Skeletal muscle satellite cell (primary cell): ENCODE measurements around the gene HELT.

Experiments
- H3K27me3 ChIP-seq: 2 replicates; pipeline ENCODE4 v1.7.0; 2013; ENCODE audit warnings: low read length; ENCODE audit not compliant: control insufficient read depth, insufficient read depth
- H3K36me3 ChIP-seq: 2 replicates; pipeline ENCODE4 v1.7.0; 2013; ENCODE audit warnings: mild to moderate bottlenecking, control low read depth, low read length; ENCODE audit not compliant: insufficient read depth
- H3K4me1 ChIP-seq: 2 replicates; pipeline ENCODE4 v1.7.0; 2013; ENCODE audit warnings: low read length; ENCODE audit not compliant: control insufficient read depth, insufficient read depth
- H3K4me2 ChIP-seq: 2 replicates; pipeline ENCODE4 v1.7.0; 2013; ENCODE audit warnings: mild to moderate bottlenecking, low read length
- H3K4me3 ChIP-seq: 2 replicates; pipeline ENCODE4 v1.7.0; 2013; ENCODE audit warnings: low read length
- H3K9ac ChIP-seq: 2 replicates; pipeline ENCODE4 v1.7.0; 2013; ENCODE audit warnings: mild to moderate bottlenecking, low read depth, low read length, moderate library complexity
- H3K9me3 ChIP-seq: replicated peaks from 2 replicates; pipeline ENCODE4 v1.7.0; 2013; ENCODE audit warnings: mild to moderate bottlenecking, control low read depth, low read length

The HELT gene

DNA sequence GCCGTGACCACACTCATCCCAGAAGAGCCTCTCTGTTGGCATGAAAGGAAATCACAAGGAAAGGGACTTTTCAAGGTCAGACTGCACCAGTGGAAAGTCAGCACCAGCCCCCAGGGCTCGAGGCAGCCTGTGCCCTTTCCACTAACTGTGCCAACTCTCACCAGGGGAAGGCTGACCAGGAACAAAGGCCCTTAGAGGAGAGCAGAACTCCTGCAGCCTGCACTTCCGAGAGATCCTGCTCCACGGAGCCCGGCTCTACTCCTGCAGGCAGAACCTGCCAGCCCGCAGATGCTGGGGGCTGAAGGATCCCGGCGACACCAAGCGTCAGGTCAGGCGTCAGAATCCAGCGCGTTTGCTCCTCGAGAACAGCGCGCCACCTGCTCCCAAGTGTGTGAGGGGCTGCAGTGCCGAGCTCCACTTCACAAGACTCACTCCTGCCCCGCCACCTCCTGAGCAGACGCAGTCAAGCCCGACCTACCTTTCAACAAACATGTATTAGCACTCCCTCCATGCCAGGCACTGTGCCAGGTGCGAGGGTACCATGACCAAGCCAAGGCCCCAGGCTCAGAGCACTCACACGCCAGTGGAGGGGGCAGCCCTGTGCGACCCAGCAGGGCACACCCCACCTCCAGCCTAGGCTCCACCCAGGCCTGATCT lies 13.6 kb upstream of the HELT start:
- H3K36me3 ChIP-seq: no peaks in the 10 kb centered on the region
- peaks cover 5% of the 10 kb centered on the region for H3K4me1 ChIP-seq
- peak overlapping the region; percentile 31 for H3K4me3 ChIP-seq
- no peaks in the 10 kb centered on the region for H3K9me3 ChIP-seq
- peak overlapping the region; percentile 74 for H3K4me2 ChIP-seq
- peaks cover 52% of the 10 kb centered on the region for H3K27me3 ChIP-seq
- no peak overlapping the region for H3K9ac ChIP-seq

DNA sequence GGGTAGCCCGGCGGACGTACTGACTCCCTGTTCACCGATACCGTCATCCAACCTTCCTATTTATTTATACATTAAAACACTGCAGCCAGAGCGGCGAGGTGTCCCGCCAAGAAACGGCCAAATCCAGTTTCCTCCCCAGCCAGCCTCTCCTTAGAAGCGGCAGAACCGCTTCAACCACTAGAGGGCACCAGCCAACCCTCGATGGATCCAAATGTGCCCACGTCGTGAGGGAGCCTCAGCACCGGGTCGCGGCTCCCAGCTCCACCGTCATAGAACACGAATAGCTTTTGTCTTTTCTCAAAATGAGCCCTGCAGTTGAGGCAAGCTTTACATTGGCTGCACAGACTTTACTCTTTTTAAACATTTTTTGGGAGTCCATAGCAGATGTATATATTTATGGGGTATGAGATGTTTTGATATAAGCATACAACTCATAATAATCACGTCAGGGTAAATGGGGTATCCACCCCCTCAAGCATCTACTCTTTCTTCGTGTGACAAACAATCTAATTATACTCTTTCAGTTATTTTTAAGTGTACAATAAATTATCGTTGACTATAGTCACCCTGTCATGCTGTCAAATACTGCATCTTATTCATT lies 13.0 kb upstream of the HELT start:
- Histone ChIP-seq H3K4me3 (peak overlapping the region; percentile 31), H3K4me1 (peaks cover 5% of the 10 kb centered on the region), H3K4me2 (peak overlapping the region; percentile 74), H3K27me3 (peaks cover 58% of the 10 kb centered on the region), H3K9ac (no peak overlapping the region), H3K9me3 (no peaks in the 10 kb centered on the region), H3K36me3 (no peaks in the 10 kb centered on the region)

DNA sequence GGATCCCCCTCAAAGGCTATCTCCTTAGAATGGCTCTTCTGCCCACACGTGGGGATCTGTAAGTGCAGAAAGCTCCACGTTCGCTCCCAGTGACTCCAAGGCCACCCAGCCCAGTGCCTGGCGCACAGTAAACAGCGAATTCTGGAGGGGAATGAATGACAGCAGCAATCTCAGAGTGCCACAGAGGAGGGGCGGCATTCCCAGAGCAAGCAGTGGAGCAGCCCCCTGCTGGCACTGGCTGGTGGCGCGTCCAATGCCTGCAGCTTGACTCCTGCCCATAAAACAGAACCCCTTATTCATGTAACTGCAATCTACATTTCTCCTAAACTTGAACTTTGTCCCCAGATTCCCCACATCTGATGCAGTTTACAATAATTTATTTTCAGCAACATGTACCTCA lies 6.9 kb upstream of the HELT start:
- no peak overlapping the region for H3K4me2 ChIP-seq
- no peaks in the 10 kb centered on the region for H3K4me1 ChIP-seq
- H3K9me3 ChIP-seq: no peaks in the 10 kb centered on the region
- H3K27me3 ChIP-seq: peaks cover 78% of the 10 kb centered on the region
- H3K36me3 ChIP-seq: no peaks in the 10 kb centered on the region
- no peak overlapping the region for H3K9ac ChIP-seq
- no peak overlapping the region for H3K4me3 ChIP-seq

DNA sequence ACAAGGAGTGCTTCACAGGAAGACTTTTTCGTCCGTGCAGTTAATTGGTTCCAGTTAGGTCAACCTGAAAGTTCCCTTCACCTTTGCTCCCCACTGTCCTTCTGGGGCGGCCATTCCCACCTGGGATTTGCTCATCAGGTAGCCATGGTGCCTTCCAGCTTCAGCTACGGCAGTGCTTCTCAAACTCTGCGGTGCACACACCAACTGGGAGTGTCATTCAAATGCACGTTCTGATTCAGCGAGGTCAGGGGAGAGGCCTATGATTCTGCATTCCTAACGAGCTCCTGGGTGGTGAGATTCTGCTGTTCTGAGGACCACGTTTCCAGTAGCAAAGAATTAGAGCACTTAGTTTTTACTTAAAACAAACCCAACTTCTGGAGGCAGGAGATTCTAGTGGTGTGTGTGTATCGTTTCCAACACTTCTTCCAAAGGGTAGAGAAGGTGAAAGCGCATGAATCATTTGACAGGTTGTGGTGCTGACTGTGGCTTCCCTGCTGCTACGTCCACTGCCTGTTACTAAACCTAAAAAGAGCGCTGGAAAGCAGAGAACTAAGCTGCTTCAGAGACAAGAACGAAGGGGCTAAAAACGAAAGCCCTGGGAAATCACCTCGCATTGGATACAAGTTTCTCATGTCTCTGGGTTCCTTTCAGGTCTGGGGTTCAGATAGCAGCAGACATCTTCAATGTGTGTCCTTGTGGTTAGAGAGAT lies 4.7 kb upstream of the HELT start:
- H3K9me3 ChIP-seq: no peaks in the 10 kb centered on the region
- H3K4me1 ChIP-seq: no peaks in the 10 kb centered on the region
- peaks cover 91% of the 10 kb centered on the region for H3K27me3 ChIP-seq
- peak overlapping the region; percentile 16 for H3K4me2 ChIP-seq
- H3K9ac ChIP-seq: no peak overlapping the region
- no peaks in the 10 kb centered on the region for H3K36me3 ChIP-seq
- H3K4me3 ChIP-seq: no peak overlapping the region

DNA sequence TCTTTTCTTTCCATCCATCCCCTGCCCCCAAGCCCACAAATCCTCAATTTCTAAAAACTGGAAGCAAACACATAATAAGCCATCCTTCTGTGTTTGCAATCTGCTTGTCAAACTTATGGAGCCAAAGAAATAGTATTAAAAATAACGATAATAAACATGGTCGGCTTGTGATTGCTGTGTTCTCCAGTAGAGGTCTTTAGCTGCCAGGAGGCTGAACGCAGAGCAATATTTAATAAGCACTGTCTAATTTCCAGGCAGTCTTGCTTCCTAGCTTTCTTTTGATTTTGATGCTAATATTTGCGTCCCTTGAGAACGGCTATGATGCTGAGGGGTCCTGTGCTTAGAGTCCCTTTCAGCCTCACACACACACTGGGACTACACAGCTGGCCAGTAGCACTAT lies 3.2 kb upstream of the HELT start:
- H3K4me1 ChIP-seq: no peaks in the 10 kb centered on the region
- H3K4me3 ChIP-seq: no peak overlapping the region
- H3K36me3 ChIP-seq: no peaks in the 10 kb centered on the region
- no peak overlapping the region for H3K4me2 ChIP-seq
- H3K9me3 ChIP-seq: no peaks in the 10 kb centered on the region
- no peak overlapping the region for H3K9ac ChIP-seq
- H3K27me3 ChIP-seq: peaks cover 91% of the 10 kb centered on the region

DNA sequence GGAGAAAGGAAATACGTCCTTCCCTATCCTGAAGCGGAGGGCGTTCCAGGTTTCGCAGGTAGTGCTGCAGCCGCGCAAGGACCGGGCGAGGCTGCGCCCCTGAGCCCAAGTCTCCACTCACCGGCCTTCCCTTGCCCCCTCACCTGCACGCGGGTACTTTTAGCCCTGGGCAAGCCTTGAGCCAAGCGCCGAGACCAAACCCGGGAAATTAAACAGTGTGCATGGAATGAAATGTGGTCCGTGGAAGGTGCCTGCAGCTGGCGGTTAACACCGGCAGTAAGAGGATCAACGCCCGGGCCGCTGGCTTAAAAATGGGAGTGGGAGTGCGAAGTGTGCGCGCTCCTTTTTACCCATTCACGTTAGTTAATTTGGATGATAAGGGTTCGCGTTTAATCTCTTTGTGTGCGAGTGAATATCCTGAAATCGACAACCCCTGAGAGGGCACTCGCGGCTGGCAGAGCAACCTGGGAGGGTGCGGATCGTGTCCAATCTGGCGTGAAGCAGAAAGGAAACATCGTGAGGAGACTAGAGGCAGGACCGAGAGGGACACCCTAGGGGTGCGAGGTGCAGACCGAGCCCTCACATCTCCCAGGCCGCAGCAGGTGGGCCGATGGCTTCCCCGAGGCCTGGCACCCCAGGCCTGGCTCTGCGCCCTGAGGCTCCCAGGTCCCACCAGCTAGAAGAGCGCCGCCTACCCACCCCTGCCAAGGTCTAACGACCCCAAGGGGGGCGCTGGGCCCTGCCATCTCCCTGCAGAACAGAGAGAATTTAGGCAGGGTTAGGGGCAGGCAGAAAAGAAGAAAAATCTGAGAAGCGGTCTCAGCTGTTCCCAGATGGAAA lies 2.0 kb upstream of the HELT start:
- H3K9ac ChIP-seq: no peak overlapping the region
- no peaks in the 10 kb centered on the region for H3K9me3 ChIP-seq
- no peaks in the 10 kb centered on the region for H3K36me3 ChIP-seq
- H3K4me2 ChIP-seq: no peak overlapping the region
- H3K4me1 ChIP-seq: no peaks in the 10 kb centered on the region
- peaks cover 91% of the 10 kb centered on the region for H3K27me3 ChIP-seq
- no peak overlapping the region for H3K4me3 ChIP-seq

DNA sequence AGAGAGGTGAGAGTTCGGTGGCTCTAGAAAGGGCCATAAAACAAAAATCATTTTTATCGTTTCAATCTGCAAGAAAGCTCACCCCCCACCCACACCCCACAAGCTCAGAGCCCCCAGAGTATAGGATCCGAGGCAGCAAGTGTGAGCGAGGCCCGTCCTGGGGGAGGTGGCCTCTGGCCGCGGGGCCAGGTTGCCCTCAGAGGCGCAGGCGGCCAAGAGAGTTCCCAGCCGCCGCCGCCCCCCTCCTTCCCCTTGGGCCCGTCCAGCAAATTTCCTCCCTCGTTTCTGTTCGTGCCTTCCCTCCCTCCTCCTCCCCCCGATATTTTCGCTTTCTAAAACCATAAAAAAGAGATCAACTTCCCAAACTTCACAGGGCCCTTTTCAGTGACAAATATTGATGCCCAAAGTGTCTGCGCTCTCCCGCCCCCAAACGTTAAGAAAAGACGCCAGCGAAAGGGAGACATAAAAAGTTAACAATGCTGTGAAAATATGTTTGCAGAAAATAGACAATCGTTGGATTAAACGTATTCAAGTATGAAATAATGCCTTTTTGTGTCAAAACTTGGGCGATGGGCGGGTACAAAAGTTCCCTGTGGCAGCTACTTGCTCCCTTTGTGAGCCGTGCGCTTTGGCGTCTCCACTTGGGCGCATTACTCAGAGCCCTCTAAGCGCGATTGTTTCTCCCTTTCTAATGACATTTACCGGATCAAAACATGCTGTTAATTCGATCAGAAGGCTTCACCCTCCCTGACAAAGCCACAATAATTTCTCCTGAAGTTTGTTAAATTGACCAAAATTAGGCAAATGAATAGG lies 1.1 kb upstream of the HELT start:
- no peaks in the 10 kb centered on the region for H3K9me3 ChIP-seq
- H3K27me3 ChIP-seq: peaks cover 92% of the 10 kb centered on the region
- no peaks in the 10 kb centered on the region for H3K36me3 ChIP-seq
- no peaks in the 10 kb centered on the region for H3K4me1 ChIP-seq
- H3K9ac ChIP-seq: no peak overlapping the region
- H3K4me3 ChIP-seq: no peak overlapping the region
- H3K4me2 ChIP-seq: no peak overlapping the region

DNA sequence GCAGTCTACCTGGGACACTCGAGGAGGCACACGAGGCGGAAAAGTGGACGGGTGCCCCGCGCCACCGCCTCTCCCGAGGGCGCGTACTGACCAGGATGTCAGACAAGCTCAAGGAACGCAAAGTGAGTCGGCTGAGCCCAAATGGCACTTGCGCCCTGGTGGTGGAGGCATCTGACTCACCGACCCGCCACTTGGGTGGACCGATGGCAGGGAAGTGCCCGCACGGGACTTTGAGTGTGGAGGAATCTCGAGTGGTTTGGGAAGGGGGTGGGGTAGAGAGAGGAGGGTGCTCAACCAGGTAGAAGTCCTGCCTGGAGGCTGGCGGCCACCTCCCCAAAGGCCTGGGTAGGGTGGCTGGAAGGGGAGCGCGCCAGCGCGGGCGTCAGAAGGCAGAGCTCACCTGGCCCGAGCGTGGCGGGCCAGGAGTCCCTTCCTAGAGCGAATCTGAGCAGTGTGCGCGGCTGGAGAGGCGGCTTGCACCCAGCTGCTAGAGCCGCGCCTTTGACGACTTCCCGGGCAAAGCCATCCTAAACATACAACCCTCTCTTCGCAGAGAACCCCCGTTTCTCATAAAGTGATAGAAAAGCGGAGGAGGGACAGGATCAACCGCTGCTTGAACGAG lies 655 bp downstream of the HELT start:
- Histone ChIP-seq H3K36me3 (no peaks in the 10 kb centered on the region), H3K9ac (no peak overlapping the region), H3K27me3 (peaks cover 99% of the 10 kb centered on the region), H3K9me3 (no peaks in the 10 kb centered on the region), H3K4me2 (no peak overlapping the region), H3K4me1 (no peaks in the 10 kb centered on the region), H3K4me3 (no peak overlapping the region)

DNA sequence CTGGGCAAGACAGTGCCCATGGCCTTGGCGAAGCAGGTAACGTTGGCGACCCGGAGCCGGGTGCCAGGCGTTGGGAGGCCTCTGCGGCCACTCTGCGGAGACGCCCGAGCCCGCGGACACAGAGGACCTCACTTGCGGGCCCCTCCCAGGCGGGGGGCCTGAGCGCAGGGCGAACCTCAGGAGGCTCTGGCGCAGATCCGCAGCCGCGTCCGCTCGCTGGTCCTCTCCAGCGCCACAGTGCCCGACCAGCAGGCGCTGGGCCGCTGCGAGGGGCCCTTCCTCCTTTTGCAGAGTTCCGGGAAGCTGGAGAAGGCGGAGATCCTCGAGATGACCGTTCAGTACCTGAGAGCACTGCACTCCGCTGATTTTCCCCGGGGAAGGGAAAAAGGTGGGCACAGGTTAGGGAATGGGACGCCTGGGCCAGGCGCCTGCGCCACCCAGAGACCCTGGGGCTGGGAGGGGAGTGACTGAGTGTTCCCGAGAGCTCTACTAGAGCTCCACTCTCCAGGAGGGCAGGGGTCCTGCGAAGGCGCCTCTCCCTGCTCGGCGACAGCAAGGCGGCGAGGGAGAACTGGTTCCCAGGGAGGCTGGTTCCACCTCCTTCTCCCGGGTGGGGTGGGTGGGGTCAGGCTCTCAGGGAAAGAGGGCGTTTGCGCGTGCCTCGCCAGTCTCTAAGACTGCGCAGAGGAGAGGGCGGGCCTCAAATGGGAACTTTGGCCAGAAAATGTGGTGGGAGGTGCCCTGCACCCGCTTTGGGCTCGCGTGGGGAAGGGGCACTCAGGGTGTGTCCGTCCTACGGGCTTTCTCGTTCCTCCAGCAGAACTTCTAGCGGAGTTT lies 1.4 kb downstream of the HELT start:
- no peaks in the 10 kb centered on the region for H3K9me3 ChIP-seq
- H3K4me2 ChIP-seq: no peak overlapping the region
- H3K36me3 ChIP-seq: no peaks in the 10 kb centered on the region
- H3K9ac ChIP-seq: no peak overlapping the region
- H3K4me3 ChIP-seq: no peak overlapping the region
- H3K27me3 ChIP-seq: peaks cover 99% of the 10 kb centered on the region
- no peaks in the 10 kb centered on the region for H3K4me1 ChIP-seq

DNA sequence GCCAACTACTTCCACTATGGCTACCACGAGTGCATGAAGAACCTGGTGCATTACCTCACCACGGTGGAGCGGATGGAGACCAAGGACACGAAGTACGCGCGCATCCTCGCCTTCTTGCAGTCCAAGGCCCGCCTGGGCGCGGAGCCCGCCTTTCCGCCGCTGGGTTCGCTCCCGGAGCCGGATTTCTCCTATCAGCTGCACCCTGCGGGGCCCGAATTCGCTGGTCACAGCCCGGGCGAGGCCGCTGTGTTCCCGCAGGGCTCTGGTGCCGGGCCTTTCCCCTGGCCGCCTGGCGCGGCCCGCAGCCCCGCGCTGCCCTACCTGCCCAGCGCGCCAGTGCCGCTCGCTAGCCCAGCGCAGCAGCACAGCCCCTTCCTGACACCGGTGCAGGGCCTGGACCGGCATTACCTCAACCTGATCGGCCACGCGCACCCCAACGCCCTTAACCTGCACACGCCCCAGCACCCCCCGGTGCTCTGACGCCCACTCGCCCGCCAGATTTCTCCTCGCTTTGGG lies 2.1 kb downstream of the HELT start:
- Histone ChIP-seq H3K27me3 (peaks cover 99% of the 10 kb centered on the region), H3K4me3 (no peak overlapping the region), H3K36me3 (no peaks in the 10 kb centered on the region), H3K4me2 (no peak overlapping the region), H3K9ac (no peak overlapping the region), H3K4me1 (no peaks in the 10 kb centered on the region), H3K9me3 (no peaks in the 10 kb centered on the region)
